ENCODE data around the gene COL6A3.

Gene COL6A3

GRCh38 chr2:237289139-237289538 lies 124.8 kb downstream of the COL6A3 start:
- no peak for DNase-seq

GRCh38 chr2:237287872-237288271 lies 126.1 kb downstream of the COL6A3 start:
- DNase-seq: no peak

- DNase-seq: no peak
These were observed 130.6 kb downstream of the COL6A3 start for GRCh38 chr2:237283131-237283928.

- DNase-seq: no peak
These were observed 131.3 kb downstream of the COL6A3 start for GRCh38 chr2:237282568-237283128.

GRCh38 chr2:237281836-237282306 lies 132.1 kb downstream of the COL6A3 start:
- no peak for DNase-seq

- no peak for DNase-seq
These were observed 133.0 kb downstream of the COL6A3 start for GRCh38 chr2:237280939-237281338.

- no peak for DNase-seq
These were observed 133.7 kb downstream of the COL6A3 start for GRCh38 chr2:237280229-237280628.

- DNase-seq: no peak
These were observed 134.8 kb downstream of the COL6A3 start for GRCh38 chr2:237279012-237279768.

- DNase-seq: no peak
These were observed 135.4 kb downstream of the COL6A3 start for GRCh38 chr2:237278568-237278967.

GRCh38 chr2:237276716-237277490 lies 137.1 kb downstream of the COL6A3 start:
- no peak for DNase-seq
